Stimulated activated naive B cell treated with anti-CD40 and anti-IgM and Interleukin-4, amounts not matched to agents 10 μg/mL and 1 μg/mL and 100 μg/mL, for 72 hours (primary cell): ENCODE results near the gene POLD3.
"Not testable (repeated sequence)": the region's sequence is repeated elsewhere in the genome, so short reads cannot be mapped to it uniquely, and the experiment has no call there.

ENCODE experiments used
- ATAC-seq, 2 donors: fragments of 150-1000 bp; cut with Tn5 transposase; replicated peaks; 2 replicates each; pipeline ENCODE4 v1.10.0; 2021; ENCODE audit warnings: moderate library complexity in 1 of 2
- DNase-seq: peaks from one replicate; pipeline ENCODE4 v3.0.0; 2021
- H3K27ac Mint-ChIP-seq: one replicate; pipeline ENCODE4 v1.8.0; 2022; ENCODE audit warnings: mild to moderate bottlenecking, mixed read lengths
- H3K27me3 Mint-ChIP-seq, 2 donors: one replicate each; pipeline ENCODE4 v1.8.0; 2022; ENCODE audit warnings: mixed read lengths in 2 of 2
- H3K36me3 Mint-ChIP-seq, 2 donors: one replicate each; pipeline ENCODE4 v1.8.0; 2022; ENCODE audit warnings: mixed read lengths in 2 of 2, mild to moderate bottlenecking in 1 of 2
- H3K4me1 Mint-ChIP-seq, 2 donors: one replicate each; pipeline ENCODE4 v1.8.0; 2022; ENCODE audit warnings: mixed read lengths in 2 of 2, mild to moderate bottlenecking in 1 of 2
- H3K4me3 Mint-ChIP-seq, 2 donors: one replicate each; pipeline ENCODE4 v1.8.0; 2022; ENCODE audit warnings: mild to moderate bottlenecking in 2 of 2, mixed read lengths in 2 of 2, moderate library complexity in 1 of 2
- H3K9me3 Mint-ChIP-seq, 2 donors: one replicate each; pipeline ENCODE4 v1.8.0; 2022; ENCODE audit warnings: mixed read lengths in 2 of 2, mild to moderate bottlenecking in 1 of 2

The POLD3 gene

DNA sequence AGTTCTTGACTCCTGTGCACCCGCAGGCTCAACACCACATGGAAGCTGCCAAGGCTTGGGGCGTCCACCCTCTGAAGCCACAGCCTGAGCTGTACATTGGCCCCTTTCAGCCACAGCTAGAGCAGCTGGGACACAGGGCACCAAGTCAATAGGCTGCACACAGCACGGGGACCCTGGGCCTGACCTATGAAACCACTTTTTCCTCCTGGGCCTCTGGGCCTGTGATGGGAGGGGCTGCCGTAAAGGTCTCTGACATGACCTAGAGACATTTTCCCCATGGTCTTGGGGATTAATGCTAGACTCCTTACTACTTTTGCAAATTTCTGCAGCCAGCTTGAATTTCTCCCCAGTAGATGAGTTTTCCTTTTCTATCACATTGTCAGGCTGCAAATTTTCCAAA, 66.7 kb downstream of the POLD3 start:
- Mint-ChIP-seq H3K36me3 (peaks cover 61 to 75% of the 10 kb centered on the region in 2 donors), H3K9me3 (peaks cover 26 to 28% of the 10 kb centered on the region in 2 donors)
- not testable (repeated sequence) for DNase-seq, ATAC-seq, H3K27ac Mint-ChIP-seq, H3K27me3 Mint-ChIP-seq, H3K4me3 Mint-ChIP-seq, H3K4me1 Mint-ChIP-seq

DNA sequence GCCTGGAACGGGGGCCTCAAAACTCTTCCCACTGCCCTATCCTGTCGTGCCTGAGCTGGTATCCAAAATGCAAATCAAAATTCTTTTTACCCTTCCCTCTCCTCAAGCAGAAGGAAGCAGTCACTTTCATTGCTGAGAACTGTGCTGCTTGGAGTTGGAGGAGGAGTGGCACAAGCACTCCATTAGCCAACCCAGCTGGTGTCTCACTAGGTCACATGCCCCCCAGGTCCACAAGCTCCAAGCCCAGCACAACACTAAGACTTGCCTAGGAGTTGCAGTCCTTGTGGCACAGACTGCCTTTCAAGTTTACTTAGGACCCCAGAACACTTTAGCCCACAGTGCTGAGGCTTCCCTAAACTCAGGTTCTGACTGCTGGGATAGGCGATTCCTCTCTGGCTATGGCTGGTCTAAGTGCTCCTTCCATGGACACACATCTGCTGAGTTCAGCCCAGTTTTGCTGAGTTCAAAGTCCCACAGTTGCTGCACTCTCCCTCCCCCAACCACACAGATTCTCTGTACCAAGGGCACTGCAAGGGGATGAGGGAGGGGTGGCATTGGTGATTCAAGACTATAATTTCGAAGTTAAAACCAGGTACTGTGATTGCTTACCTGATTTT, 70.2 kb downstream of the POLD3 start:
- Mint-ChIP-seq H3K27me3 (no peaks in the 10 kb centered on the region), H3K27ac (no peak overlapping the region), H3K36me3 (peaks cover 45 to 47% of the 10 kb centered on the region in 2 donors), H3K9me3 (peaks cover 17 to 19% of the 10 kb centered on the region in 2 donors), H3K4me3 (no peak overlapping the region), H3K4me1 (peaks cover 0 to 4% of the 10 kb centered on the region in 2 donors)
- DNase-seq, result no peak
- no peak for ATAC-seq

GRCh38 chr11:74663315-74663714, 70.9 kb downstream of the POLD3 start:
- H3K4me3 Mint-ChIP-seq, result no peak overlapping the region

GRCh38 chr11:74669211-74670160, 77.1 kb downstream of the POLD3 start:
- Mint-ChIP-seq H3K4me1 (no peaks in the 10 kb centered on the region), H3K36me3 (peaks cover 3 to 15% of the 10 kb centered on the region in 2 donors), H3K4me3 (no peak overlapping the region), H3K27ac (no peak overlapping the region), H3K27me3 (no peaks in the 10 kb centered on the region), H3K9me3 (peaks cover 0 to 2% of the 10 kb centered on the region in 2 donors)
- no peak for ATAC-seq
- no peak for DNase-seq

More at GRCh38 chr11:74663315-74663714, 70.9 kb downstream of the POLD3 start:
- H3K36me3 Mint-ChIP-seq, result peaks cover 38 to 40% of the 10 kb centered on the region in 2 donors
- no peak overlapping the region for H3K27ac Mint-ChIP-seq
- no peaks in the 10 kb centered on the region for H3K4me1 Mint-ChIP-seq
- H3K9me3 Mint-ChIP-seq, result peaks cover 13% of the 10 kb centered on the region in 2 donors
- ATAC-seq, result no peak
- DNase-seq, result no peak
- no peaks in the 10 kb centered on the region for H3K27me3 Mint-ChIP-seq

DNA sequence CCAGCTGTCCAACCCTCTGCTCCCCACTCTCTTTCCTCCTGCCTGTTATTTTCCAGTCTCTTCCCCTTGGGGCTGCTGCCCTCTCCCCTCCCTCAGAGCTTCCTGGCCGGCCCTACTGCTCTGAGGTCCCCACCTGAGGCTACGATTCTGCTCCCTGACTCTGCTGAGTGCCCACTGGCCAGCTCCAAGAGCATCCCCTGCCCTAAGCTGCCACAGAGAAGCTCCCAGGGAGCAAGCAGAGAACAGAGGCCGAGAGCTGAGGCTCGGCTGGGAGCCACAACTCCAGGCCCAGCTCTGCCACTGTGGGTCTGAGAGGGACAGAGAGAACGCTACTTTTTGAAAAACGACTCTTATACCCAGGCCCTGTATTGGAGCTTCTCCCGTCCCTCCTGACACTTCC, 77.8 kb downstream of the POLD3 start:
- no peak for ATAC-seq

GRCh38 chr11:74671520-74672196, 79.3 kb downstream of the POLD3 start:
- no peak overlapping the region for H3K4me3 Mint-ChIP-seq
- H3K27me3 Mint-ChIP-seq, result no peaks in the 10 kb centered on the region
- peaks cover 0 to under 1% of the 10 kb centered on the region in 2 donors for H3K4me1 Mint-ChIP-seq
- ATAC-seq, result no peak
- H3K36me3 Mint-ChIP-seq, result peaks cover 3 to 19% of the 10 kb centered on the region in 2 donors
- no peak overlapping the region for H3K27ac Mint-ChIP-seq
- DNase-seq, result no peak
- H3K9me3 Mint-ChIP-seq, result peaks cover 0 to 2% of the 10 kb centered on the region in 2 donors

More for the DNA sequence above, 77.8 kb downstream of the POLD3 start:
- Mint-ChIP-seq H3K4me3 (no peak overlapping the region), H3K27me3 (no peaks in the 10 kb centered on the region), H3K9me3 (peaks cover 0 to 2% of the 10 kb centered on the region in 2 donors), H3K27ac (no peak overlapping the region), H3K36me3 (peaks cover 3 to 19% of the 10 kb centered on the region in 2 donors), H3K4me1 (no peaks in the 10 kb centered on the region)
- no peak for DNase-seq

DNA sequence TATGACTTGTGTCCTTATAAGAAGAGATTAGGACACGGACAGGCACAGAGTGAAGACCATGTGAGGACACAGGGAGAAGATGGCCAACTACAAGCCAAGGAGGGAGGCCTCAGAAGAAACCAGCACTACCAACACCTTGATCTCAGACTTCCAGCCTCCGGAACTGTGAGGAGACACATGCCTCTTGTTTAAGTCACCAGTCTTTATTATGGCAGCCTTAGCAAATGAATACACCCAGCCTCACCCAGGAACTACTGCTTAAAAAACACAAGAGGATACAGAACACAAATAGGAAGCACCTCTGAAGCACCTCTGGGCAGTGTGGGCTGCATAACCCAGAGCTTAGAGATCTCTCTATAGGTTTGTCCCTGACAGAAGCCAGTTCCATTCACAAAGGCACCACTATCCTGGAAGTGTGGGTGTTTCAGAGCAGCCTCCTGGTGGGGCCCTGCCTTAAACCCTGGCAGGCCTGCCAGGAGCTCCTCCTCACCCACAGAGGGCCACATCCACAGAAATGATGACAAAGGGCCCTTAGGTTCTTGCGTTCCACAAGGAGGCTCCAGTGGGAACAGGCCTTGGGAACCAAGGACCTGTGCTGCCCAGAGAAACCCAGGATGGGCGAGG, 80.1 kb downstream of the POLD3 start:
- no peak overlapping the region for H3K4me3 Mint-ChIP-seq
- peaks cover 3 to 19% of the 10 kb centered on the region in 2 donors for H3K36me3 Mint-ChIP-seq
- H3K4me1 Mint-ChIP-seq, result peaks cover 0 to 2% of the 10 kb centered on the region in 2 donors
- no peak overlapping the region for H3K27ac Mint-ChIP-seq
- H3K9me3 Mint-ChIP-seq, result peaks cover 0 to 2% of the 10 kb centered on the region in 2 donors
- no peak for DNase-seq
- no peaks in the 10 kb centered on the region for H3K27me3 Mint-ChIP-seq
- no peak for ATAC-seq

- Mint-ChIP-seq H3K9me3 (peaks cover 0 to 2% of the 10 kb centered on the region in 2 donors), H3K36me3 (peaks cover 3 to 19% of the 10 kb centered on the region in 2 donors), H3K27me3 (no peaks in the 10 kb centered on the region), H3K27ac (no peak overlapping the region), H3K4me3 (no peak overlapping the region), H3K4me1 (peaks cover 0 to 2% of the 10 kb centered on the region in 2 donors)
- ATAC-seq, result no peak
- no peak for DNase-seq
Measured at GRCh38 chr11:74672956-74673692, 80.7 kb downstream of the POLD3 start.

DNA sequence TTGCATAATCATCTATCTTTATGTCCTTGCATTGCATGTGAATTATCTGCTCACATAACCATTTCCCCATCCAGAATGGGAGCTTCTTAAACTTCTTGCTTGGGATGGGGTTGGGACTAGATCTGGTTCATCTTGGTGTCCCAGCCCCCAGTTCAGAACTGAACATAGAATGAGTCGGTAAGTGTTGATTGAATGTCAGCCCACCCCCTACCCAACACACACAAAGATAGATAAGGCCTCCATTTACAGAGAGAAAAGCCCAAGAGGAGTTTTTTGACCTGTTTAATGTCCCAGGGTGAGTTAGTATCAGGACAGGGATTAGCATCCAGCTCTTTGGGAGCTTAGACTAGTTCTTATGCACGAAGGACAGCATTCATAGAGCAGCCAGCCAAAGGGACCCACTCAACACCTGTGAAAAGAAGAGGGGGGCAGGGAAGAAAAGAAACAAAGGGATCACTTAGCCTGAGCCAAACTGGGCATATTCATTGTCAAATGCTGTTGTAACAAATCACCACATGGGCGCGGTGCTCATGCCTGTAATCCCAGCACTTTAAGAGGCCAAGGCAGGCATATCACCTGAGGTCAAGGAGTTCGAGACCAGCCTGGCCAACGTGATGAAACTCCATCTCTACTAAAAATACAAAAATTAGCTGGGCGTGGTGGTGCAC, 81.4 kb downstream of the POLD3 start:
- Mint-ChIP-seq H3K27me3 (no peaks in the 10 kb centered on the region), H3K4me3 (no peak overlapping the region), H3K27ac (no peak overlapping the region), H3K36me3 (peaks cover 3 to 16% of the 10 kb centered on the region in 2 donors), H3K4me1 (peaks cover 0 to 2% of the 10 kb centered on the region in 2 donors), H3K9me3 (peaks cover 0 to 2% of the 10 kb centered on the region in 2 donors)
- DNase-seq (no peak), ATAC-seq (no peak)

DNA sequence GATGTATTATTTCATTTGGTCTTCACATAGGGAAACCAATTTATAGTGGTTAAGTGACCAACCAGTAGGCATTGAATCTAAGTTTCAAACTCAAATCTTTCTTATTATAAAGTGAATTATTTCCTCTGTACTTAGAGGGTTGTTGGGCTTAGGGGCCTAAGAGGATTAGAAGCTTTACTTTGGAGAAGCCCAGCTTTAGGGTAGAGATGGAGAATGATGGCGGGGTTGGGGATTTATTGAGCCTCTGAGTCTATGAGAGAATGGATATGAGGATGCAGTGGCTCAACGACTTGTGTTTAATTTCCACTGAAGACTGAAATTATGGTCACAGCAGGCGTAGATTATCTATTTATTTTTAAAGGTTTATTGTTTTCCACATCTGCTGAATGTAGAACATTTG, 83.4 kb downstream of the POLD3 start:
- Mint-ChIP-seq H3K27me3 (peaks cover 6 to 10% of the 10 kb centered on the region in 2 donors), H3K36me3 (peaks cover 3 to 16% of the 10 kb centered on the region in 2 donors), H3K4me3 (no peak overlapping the region), H3K9me3 (peaks cover 0 to 2% of the 10 kb centered on the region in 2 donors), H3K27ac (no peak overlapping the region), H3K4me1 (peaks cover 0 to 2% of the 10 kb centered on the region in 2 donors)
- ATAC-seq, result no peak
- DNase-seq, result no peak

GRCh38 chr11:74676596-74676995, 84.2 kb downstream of the POLD3 start:
- H3K9me3 Mint-ChIP-seq, result peaks cover 0 to 2% of the 10 kb centered on the region in 2 donors
- H3K27ac Mint-ChIP-seq, result no peak overlapping the region
- DNase-seq (no peak), ATAC-seq (no peak)
- H3K27me3 Mint-ChIP-seq, result peaks cover 8 to 14% of the 10 kb centered on the region in 2 donors
- peaks cover 2 to 12% of the 10 kb centered on the region in 2 donors for H3K36me3 Mint-ChIP-seq
- no peak overlapping the region for H3K4me3 Mint-ChIP-seq
- H3K4me1 Mint-ChIP-seq, result peaks cover 0 to 2% of the 10 kb centered on the region in 2 donors

DNA sequence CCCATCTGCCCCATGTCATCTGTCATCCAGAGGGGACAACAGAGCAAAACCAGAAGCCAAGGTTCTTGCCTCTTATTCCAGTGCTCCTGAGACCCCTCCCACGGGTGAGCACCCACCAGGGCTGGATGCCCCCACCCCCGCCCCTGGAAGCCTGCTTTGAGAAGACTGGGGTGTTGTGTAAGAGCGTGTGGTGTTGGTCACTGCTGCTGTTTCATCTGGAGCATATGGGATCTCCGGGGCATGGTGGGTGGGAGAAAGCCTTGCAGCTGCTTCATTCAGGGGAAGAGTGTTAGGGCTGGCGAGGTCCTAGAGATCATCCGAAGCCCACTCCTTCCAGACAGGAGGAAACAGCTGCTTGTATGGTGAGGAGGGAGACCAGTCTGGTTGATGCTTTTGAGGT, 84.7 kb downstream of the POLD3 start:
- H3K27me3 Mint-ChIP-seq, result peaks cover 10 to 19% of the 10 kb centered on the region in 2 donors

GRCh38 chr11:74678041-74678440, 85.7 kb downstream of the POLD3 start:
- Mint-ChIP-seq H3K36me3 (peaks cover 2 to 12% of the 10 kb centered on the region in 2 donors), H3K27me3 (peaks cover 19 to 28% of the 10 kb centered on the region in 2 donors), H3K9me3 (peaks cover 0 to 2% of the 10 kb centered on the region in 2 donors), H3K27ac (no peak overlapping the region), H3K4me3 (no peak overlapping the region), H3K4me1 (peaks cover 0 to 2% of the 10 kb centered on the region in 2 donors)
- DNase-seq, result no peak
- no peak for ATAC-seq

More for the DNA sequence above, 84.7 kb downstream of the POLD3 start:
- ATAC-seq (no peak), DNase-seq (no peak)
- H3K4me3 Mint-ChIP-seq, result no peak overlapping the region
- H3K27ac Mint-ChIP-seq, result no peak overlapping the region
- H3K4me1 Mint-ChIP-seq, result peaks cover 0 to 2% of the 10 kb centered on the region in 2 donors
- H3K36me3 Mint-ChIP-seq, result peaks cover 2 to 12% of the 10 kb centered on the region in 2 donors
- peaks cover 0 to 2% of the 10 kb centered on the region in 2 donors for H3K9me3 Mint-ChIP-seq
